CD4-positive, alpha-beta T cell treated with Interferon alpha-2 for 1 hour (primary cell): ENCODE measurements around the gene SPECC1L.
A peak's percentile ranks its signal among the peaks of the same experiment; 100 is the strongest.
"Not testable (repeated sequence)": the region's sequence is repeated elsewhere in the genome, so short reads cannot be mapped to it uniquely, and the experiment has no call there.

Experiments used
- DNase-seq, 2 donors: peaks; one replicate each; pipeline ENCODE4 v3.0.0-alpha.2; 2020 to 2022

The SPECC1L gene

GRCh38 chr22:24247564-24248344, 22.9 kb upstream of the SPECC1L start:
- peak; percentile 49 to 54 for DNase-seq

GRCh38 chr22:24248611-24249010, 22.0 kb upstream of the SPECC1L start:
- DNase-seq, result not testable (repeated sequence)

- not testable (repeated sequence) for DNase-seq
Measured at GRCh38 chr22:24249413-24249812, 21.2 kb upstream of the SPECC1L start.

- DNase-seq, result not testable (repeated sequence)
Measured at GRCh38 chr22:24251286-24251685, 19.3 kb upstream of the SPECC1L start.

GRCh38 chr22:24253126-24253525, 17.5 kb upstream of the SPECC1L start:
- not testable (repeated sequence) for DNase-seq

- not testable (repeated sequence) for DNase-seq
Measured at GRCh38 chr22:24256136-24256535, 14.5 kb upstream of the SPECC1L start.

- DNase-seq, result not testable (repeated sequence)
Measured at GRCh38 chr22:24256736-24257135, 13.9 kb upstream of the SPECC1L start.

GRCh38 chr22:24259459-24259858, 11.2 kb upstream of the SPECC1L start:
- DNase-seq, result peak; percentile 71 to 74

GRCh38 chr22:24262185-24262749, 8.4 kb upstream of the SPECC1L start:
- DNase-seq, result not testable (repeated sequence)

GRCh38 chr22:24263479-24263878, 7.2 kb upstream of the SPECC1L start:
- DNase-seq, result not testable (repeated sequence)

GRCh38 chr22:24264329-24264896, 6.2 kb upstream of the SPECC1L start:
- DNase-seq, result not testable (repeated sequence)

GRCh38 chr22:24265734-24266133, 4.9 kb upstream of the SPECC1L start:
- no peak for DNase-seq

- not testable (repeated sequence) for DNase-seq
Measured at GRCh38 chr22:24266495-24266894, 4.1 kb upstream of the SPECC1L start.

GRCh38 chr22:24271386-24271854, 789 bp downstream of the SPECC1L start:
- DNase-seq, result no peak

GRCh38 chr22:24273031-24273430, 2.4 kb downstream of the SPECC1L start:
- not testable (repeated sequence) for DNase-seq

GRCh38 chr22:24273906-24274305, 3.3 kb downstream of the SPECC1L start:
- DNase-seq, result not testable (repeated sequence)

- DNase-seq, result not testable (repeated sequence)
Measured at GRCh38 chr22:24274696-24275405, 4.2 kb downstream of the SPECC1L start.

- DNase-seq, result not testable (repeated sequence)
Measured at GRCh38 chr22:24280363-24280762, 9.7 kb downstream of the SPECC1L start.

GRCh38 chr22:24282401-24282800, 11.8 kb downstream of the SPECC1L start:
- no peak for DNase-seq

- no peak for DNase-seq
Measured at GRCh38 chr22:24284747-24285203, 14.1 kb downstream of the SPECC1L start.

- DNase-seq, result peak in 1 of 2 donors; percentile 12
Measured at GRCh38 chr22:24285245-24285644, 14.6 kb downstream of the SPECC1L start.

- not testable (repeated sequence) for DNase-seq
Measured at GRCh38 chr22:24287212-24287611, 16.6 kb downstream of the SPECC1L start.

GRCh38 chr22:24287801-24288200, 17.2 kb downstream of the SPECC1L start:
- not testable (repeated sequence) for DNase-seq
